Heart left ventricle (tissue), 13 donors: ENCODE results near the gene HSD11B2.

Experiments used
- CTCF ChIP-seq, 12 donors: fragments of 200-600 bp; sonication (generic) in 4 of 12; IDR thresholded peaks; one replicate each; pipeline versions ENCODE4 v1.5.0 to v1.8.0; 2018 to 2022; ENCODE audit warnings: antibody characterized with exemption in 12 of 12, mild to moderate bottlenecking in 5 of 12
- POLR2A ChIP-seq, 2 donors: fragments of 450-650 bp; IDR thresholded peaks; one replicate each; pipeline ENCODE4 v1.6.1; 2017; ENCODE audit warnings: antibody characterized with exemption in 2 of 2, mild to moderate bottlenecking in 2 of 2, moderate library complexity in 2 of 2
- donor health status: ischemic (EF 13 %, LVEDD 7.1; RV severe dilation, severe dysfunction).
- donor health status: DM: no; HTN: yes; CAD: no.
- donor health status: DM: no; HTN: no; CAD: no.
- donor health status: ischemic (EF 25% LVEDD 6.9; RV normal size, moderate dysfunction).
- donor health status: ischemic (EF 25% LVEDD 5.7; RV mildly dilated, moderate dysfunction).
- donor health status: ischemic (EF 35%, LVEDD 5.7; RV mildly dilated, moderate dysfunction).
- donor health status: nonischemic (EF 11% LVEDD 7.7; RV severe dilation, severe dysfunction).
- donor health status: DM: yes; HTN: yes; CAD: no.
- donor health status: PGD.
- donor health status: ischemic (EF 29% LVEDD 5.4; RV normal size, mild dysfunction).
- donor health status: nonischemic (EF 23%, LVEDD 6.1; RV moderate dilation, normal function).

DNA sequence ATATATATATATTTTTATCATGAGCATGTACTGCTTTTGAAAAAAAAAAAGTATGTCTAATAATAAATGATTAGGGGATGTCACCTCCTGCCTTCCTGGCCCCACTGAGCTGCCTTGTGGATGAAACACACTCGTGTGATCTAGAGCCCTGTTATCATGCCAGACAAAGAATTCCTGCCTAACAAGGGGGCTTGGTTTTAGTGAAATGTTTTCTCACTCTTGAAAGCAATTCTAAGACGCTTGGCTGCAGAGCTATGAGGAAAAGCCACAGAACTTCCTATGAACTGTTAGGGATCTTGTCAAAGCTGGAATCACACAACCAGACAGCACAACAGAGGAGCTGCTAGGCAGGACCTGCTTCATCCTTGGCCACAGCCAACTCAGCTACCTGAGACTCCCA, 18.6 kb upstream of the HSD11B2 start:
- TF ChIP-seq CTCF (IDR thresholded peaks at IDR 0.05) (no peak), POLR2A (IDR thresholded peaks at IDR 0.05) (no peak)
